Renal cortex interstitium (tissue), 11 donors: ENCODE measurements around the gene ANKRD60. TPM values are rescaled to one million over a fixed set of nuclear protein-coding genes. Genes with fewer than 3 reads are reported as not detected.

Experiments
- DNase-seq, 11 donors: peaks; one replicate each; pipeline ENCODE4 v3.0.0-alpha.2; 2013; ENCODE audit warnings: low read depth in 9 of 11, low spot score in 4 of 11; ENCODE audit errors: extremely low read depth in 1 of 11
- polyA plus RNA-seq, 3 donors: library from polyadenylated mRNA; unstranded; fragments of 120-200 nt; gene quantifications; one replicate each; pipeline ENCODE4 v1.2.1, GENCODE V29; 2013; ENCODE audit not compliant: insufficient read length in 3 of 3

The ANKRD60 gene
- polyA plus RNA-seq, 3 donors, result not detected

DNA sequence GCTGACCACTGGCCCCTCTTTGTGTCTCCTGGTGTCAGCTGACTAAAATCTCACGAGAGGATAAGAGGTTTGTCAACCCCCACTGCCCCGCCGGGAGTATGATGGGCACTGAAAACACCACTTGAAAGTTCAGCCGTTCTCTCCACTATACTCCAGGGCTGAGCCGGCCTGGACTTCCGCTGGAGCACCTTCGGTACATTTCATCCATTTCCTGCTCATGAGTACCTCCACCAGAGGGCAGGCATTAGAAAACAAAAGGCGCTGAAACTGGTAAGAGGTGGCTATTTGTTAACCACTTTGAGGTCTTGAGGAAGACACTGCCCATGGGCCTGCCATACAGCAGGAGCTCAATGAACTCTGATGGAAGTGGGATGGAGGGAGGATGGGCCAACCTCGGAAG lies 17.9 kb upstream of the ANKRD60 start:
- DNase-seq, result no peak

DNA sequence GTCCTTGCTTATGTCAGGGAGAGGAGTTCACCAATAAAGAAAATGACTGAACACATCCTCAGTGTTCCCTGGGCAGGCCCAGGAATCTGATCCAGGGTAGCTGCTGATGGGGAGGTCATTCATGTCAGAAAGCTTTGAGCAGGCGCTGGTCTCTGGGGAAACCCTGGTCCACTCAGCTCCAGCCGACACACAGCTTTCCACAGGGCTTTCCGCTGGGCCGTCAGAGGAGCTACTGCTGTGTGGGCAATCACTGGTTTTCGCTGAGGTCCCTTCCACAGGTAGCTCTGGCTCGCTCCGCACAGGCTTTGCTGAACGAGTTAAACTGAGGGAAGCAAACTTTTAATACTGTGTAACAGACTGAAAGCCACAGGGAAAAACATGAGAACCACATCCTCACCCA lies 17.5 kb upstream of the ANKRD60 start:
- DNase-seq, result no peak

DNA sequence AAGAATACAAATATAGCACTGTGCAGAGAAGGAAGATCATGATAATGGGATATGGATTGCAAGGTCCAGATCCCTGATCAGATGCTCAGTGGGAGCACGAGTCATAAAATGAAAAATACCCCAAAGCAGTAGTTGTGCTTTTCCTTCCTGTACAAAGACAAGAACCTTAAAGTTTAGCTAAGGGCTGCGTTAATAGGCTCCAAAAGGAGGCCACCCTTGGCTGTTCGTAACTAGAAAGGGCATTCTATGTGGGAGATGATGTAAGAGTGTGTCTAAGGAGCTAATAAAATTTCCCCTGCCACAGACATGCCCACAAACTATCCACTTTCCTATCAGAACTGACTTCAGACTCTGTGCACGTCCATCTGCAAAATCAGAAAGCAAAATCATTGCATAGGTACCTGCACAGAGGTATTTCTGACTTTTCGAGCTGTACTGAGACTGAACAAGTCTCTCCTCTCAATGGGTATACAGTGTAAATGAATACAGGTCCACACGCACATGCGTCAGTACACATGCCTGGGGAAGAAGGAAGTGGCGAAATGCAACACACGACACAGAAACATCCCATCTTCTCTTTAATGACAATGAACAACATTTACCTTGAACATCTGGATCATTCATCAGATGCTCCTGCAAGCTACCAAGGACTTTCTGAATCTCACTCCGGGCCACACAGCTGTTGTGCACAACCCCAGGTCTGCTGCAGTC lies 16.9 kb upstream of the ANKRD60 start:
- DNase-seq, result no peak

DNA sequence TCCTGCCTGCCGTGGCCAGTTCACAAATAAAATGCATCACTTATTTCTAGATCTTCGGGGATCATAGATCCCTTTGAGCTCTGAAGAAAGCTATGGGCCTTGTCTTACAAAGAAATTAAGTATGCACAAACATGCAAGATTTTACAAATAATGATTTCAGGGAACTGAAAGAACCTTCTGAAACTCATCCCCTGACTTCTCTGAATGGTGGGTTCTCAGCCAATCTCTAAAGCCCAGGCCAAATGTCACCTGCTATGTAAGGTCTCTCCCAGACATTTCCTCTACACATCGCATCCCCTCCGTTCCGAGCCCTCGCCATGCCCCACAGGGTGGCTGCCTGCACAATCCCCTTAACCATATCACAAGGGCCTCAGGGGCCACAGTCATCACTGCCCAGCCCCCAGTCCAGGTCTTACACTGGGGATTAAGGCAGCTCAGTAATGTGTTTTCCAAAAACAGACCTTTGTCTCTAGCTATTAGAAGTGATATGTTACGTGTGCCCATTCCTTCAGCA lies 16.1 kb upstream of the ANKRD60 start:
- DNase-seq, result no peak

DNA sequence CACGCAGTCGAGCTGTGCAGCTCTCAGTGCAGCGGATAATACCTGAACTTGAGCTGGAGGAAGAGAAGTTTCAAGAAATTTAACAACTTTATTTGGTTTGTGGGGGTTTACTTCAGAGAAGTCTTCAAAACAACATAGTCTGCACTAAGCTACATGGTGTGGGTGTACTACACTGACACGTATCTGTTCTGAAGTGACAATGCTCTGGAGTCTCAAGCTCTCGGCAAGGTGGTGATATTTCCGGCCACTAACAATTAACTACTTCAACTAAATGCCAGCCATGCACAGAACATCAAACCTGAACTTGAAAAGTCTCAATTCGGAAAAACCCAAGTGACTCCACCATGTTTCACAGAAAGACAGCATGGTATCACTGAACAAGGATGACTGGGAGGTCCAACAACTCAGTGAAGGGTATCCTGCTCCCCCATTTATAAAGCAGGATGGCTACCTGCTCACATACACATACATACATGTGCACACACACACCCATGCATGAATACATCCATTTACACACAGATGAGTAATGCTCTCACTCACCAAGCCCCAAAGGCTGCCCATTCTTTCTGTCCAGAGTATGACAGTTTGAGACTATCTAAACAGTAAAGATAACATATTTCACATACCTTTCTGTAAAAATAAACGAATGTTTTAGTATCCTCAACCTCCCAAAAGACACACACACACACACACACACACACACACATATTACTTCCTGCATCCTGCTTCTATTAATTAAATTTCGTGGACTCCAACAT lies 15.4 kb upstream of the ANKRD60 start:
- no peak for DNase-seq

DNA sequence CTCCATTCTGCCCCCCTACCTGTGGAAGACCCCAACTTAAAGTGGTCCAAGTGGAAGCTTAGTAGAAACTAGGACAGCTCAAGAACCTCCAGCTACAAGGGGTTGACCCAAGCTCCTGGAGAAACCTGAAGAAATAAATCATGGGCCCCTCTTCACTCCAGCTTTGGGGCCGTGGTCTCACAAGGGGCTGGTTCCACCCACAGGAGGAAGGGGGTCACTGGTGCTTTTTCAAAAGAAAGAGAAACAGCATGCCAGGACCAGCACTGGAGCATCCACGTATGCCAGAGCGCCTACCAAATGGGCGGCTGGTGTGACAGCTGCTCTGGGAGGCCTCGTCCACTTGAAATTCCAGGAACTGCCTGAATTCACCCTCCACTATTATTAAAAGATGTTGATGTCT lies 14.4 kb upstream of the ANKRD60 start:
- no peak for DNase-seq

DNA sequence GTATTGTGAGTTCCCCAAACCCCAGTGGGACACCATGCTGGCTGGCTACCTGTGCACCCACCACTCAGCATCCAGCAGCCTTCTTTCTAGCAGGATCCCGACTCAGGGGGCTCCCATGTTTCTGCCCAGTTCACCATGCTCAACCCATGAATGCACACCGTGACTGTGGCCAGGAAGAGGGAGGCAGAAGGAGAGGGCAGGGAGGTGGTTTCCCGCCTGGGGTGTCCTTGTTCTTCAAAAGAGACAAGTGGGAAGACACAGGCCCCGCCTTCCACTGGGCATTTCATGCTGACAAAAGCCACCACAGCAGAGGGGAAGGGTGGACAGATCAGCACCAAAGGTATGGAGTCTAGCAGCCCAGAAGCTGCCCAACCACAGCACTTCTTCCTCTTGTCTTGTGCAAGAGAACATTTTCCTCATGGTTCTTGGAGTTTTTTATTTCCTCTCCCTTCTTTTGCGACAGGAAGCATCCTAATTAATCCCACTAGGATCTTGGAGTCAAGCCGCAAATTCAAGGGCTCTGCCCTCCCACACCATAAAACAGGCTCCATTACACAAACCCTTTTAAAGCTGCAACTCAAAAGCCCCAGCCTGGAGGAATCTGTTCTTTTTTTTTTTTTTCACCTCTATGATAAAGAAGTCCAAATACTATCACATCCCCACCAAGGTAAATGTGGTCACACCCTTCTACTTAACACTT lies 13.5 kb upstream of the ANKRD60 start:
- no peak for DNase-seq

DNA sequence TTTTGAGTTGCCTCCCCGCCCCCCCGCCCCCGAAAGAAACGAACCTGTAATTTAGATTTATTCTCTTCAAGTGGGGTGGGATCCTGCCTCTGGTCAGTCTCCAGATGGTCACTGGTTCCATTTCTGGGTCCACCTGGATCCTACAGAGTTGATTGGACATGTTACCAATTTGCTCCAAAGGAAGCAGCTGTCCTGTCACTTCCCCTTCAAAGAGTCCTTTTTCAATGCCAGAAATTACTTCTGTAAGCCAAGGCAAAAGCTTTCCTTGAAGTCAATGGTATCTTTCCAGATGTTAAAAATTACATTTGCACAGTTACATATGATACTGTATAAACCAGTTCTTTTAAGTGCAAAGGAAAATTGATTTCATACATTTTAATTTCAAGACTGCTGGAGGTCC lies 12.0 kb upstream of the ANKRD60 start:
- DNase-seq, result no peak

DNA sequence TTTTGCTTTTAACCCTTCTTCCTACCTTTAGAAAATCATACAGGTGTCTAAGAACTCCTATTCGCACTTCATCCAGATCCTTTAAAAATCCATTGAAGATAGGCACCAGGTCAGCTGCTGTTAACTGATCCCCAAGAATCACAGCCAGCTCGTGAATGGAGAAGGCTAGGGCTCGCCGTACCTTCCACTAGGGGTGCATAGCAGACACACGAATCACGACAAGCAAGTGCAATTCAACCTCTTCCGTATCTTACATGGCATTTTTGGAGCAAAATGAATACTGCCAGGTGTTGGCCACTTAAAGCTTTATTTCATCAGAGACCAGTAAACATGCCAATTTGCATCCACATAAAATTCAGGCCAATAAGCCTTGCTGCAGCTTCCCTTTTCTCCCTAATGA lies 10.8 kb upstream of the ANKRD60 start:
- DNase-seq, result no peak

DNA sequence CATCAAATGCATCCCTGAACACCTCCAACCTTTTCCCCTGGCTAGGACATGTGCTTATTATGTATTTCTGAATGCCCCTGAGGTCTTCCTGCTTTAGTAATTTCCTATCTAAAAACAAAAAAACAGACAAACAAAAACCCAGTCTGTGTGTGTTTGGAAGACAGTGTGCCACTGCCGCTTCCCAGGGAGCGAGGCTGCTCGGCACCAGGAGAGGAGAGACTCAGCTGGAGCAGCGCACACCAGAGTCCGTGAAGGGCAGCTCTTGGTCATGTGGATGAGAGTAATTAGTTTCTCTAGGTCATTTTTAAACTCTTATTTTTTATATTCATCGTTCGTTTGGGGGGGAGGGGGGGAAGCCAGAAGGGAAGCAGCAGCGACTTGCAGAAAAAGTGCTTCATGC lies 10.0 kb upstream of the ANKRD60 start:
- DNase-seq, result no peak

DNA sequence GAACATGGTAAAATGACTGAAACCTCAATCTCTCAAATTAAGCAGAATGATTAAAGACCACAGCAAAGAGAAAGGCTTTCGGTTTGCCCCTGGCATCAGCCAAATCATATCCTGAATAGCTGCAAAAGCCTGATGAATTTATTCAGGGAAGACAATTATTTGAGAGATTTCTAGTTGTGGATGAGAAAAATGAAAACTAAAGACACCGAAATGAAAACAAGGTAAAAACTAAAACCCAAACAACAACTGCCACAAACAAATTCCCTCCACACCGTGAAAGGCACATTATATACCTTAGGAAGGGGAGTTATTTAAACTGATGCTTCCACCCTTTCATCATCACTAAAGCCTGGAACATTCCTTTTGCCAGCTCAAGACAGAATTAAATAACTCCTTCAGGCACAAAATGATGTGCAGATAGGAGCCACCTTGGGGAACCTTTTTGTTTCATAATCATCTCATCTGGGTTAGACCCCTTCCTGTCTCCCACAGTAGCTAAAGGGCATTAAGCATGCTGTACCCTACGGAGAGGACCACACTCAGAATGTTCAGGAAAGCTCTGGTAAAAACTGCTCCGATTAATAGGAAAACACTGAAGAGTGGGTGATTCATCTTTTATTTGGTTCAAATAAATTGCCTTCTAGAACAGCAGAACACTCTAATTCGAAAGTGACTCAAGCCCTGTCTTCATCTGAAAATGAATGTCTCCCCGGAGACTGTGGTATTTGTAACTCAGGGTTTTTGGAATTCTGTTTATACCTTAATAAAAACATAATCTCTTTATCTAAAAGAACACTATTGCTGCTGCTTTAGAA lies 9.1 kb upstream of the ANKRD60 start:
- DNase-seq, result no peak

DNA sequence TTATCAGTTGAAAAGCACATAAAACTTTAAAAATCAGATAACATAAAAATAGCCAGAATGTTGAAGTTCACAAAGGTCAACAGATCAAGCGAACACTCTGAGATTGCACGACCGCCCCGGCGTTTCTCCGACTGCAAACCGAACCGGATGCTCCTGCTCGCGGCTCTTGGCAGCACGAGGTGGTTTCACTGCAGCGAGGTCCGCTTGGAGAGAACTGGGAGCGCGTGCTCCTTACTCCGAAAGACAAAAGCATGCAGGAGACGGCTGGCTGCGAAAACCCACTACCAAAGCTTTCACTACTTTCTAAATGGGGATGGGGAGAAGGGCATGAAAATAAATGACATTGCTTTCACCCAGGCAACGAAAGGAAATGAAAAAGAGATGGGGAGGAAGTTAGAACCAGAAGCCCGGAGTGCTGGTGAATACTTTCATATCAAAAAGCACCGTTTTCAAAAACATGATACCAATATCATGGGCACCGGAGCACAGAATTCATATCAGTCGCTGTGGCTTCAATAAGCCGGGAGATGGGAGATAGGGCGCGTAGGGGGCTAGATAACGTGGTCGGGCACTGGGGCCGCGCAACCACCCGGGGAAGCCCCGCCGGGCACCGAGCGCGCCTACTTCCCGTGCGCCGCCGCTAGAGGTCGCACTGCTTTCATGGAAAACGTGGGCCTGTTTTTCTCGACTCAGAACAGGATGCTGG lies 8.3 kb upstream of the ANKRD60 start:
- peak in 8 of 11 donors; percentile 48 to 74 (median 63) for DNase-seq

DNA sequence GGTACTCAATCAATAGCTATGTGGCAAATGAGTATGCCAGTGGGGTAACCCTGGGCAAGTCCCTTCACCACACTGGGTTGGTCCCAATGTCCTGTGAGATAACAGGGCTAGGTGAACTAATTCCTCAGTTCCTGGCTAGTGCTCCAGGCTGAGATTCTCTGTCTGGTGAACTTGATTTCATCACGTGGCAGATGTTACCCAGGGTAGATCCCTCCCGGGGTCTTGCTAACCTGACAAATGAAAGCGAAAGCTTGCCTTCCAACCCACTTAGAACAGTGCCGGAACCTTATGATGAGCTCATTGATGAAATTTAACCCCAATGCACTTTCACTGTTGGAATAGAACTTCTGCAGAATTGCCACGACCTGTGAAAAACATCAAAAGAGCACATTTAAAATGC lies 6.6 kb upstream of the ANKRD60 start:
- no peak for DNase-seq

DNA sequence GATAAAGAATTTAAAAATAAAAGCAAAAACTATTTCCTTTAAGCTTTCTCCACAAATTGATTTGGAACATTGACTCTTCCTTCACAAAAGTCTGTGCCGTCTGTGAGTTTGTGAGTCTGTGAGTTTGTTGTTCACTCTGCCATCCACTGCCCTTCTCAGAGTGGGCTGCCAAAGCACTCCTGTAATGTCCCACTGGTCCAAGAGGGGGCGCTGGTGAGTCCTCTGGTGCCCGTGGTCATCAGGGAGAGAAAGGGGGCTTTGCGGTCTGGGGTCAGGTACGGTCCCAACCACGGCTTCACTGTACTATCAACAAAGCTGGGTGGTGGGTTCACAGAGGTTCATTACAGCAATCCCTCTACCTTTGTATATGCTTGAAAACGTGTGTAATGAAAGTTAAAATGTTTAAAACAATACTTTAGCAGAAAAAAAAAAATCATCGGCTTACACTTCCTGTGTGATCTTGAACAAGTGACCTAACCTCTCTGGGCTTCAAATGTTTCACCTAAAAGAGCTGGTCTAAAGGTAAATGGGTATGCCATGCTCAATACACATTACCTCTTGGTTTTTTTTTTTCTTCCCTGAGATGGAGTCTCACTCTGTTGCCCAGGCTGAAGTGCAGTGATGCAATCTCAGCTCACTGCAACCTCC lies 5.6 kb upstream of the ANKRD60 start:
- no peak for DNase-seq

DNA sequence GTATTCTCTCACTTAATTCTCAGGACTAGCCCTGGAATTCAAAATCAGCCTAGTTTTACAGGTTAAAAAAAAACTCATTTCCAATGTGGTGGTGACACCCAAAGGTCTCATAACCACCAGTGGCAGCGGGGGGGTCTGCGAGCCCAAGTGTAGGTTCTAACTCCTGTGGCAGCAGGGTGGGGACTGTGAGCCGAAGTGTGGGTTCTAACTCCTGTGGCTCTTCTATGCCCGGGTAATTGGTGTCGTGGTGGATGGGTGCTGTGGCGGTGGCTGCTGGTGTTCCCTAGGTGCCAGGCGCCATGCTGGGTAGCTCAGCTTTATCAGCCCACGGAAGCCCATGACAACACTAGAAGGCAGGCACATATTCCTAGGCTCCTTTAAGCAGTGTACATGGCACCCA lies 4.9 kb upstream of the ANKRD60 start:
- no peak for DNase-seq

DNA sequence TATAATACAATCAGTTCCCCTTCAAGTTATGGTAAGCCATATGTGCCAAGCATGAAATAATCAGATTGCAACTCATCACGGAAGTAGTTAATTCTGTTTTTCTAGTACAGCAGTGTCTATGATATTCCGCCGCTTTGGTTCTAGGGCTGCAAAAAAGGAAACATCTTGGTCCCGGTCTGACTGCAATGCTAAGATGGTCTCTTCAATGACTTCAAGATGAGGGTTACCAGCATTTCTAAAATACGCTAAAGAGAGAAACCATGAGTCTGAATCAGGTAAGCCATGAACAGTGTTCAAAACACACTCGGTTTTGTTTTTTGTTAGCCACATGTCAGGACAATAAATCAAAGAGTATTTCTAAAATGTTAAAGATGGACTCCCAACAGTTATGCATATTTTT lies 3.2 kb upstream of the ANKRD60 start:
- peak in 5 of 11 donors; percentile 58 to 73 (median 67) for DNase-seq

DNA sequence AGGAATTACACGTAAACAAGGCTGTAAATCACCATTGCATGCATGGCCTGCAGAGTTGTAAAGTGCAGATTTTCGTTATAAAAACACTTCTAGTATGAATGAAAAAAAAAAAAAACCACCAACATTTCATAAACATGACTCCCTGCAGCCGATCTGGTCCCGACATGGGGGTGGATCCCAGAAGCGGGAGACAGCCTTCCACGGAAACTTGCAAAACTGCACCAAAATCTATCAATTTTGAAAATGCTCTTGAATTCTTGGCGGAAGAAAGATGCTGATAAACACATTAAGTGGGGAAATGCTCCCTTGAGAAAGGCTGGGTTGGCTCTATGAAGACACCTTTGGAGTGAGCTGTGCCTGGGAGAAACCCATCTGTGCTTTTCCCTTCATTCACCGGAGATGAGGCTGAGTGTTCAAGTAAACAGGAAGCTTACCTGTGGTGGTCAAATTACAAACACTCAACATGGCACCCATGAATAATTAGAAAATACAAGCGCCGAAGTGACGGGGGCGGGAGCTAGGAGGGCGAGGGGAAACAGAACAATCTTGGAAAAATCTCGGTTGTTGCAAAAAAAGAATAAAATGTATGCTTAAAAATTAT lies 845 bp upstream of the ANKRD60 start:
- no peak for DNase-seq

DNA sequence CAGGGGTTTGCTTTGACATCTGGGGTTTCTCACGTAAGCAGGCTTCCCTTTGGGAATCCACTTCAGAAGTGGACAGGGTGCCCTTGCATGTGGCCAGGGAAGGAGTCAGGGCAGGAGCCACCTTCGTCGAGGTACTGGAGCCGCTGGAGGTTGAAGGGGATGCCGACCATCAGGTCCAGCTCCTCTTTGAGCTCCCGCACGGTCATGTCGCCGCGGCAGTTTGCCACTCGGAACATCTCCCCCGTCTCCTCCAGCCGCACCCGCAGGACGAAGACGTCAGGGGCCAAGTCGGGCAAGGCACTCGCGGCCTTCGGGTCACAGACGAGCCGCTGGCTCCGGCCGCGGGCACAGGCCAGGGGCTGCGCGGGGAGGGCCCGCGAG lies 360 bp downstream of the ANKRD60 start:
- no peak for DNase-seq
